ENCODE measurements around the gene FANCC. TPM values are rescaled to one million over a fixed set of nuclear protein-coding genes. Genes with fewer than 3 reads are reported as not detected.

The FANCC gene
- total RNA-seq, 2 experiments from 2014 or later, result 12.3 to 12.5 TPM

- Mint-ChIP-seq H3K4me1 (peaks cover 36% of the 10 kb centered on the region), H3K27me3 (no peaks in the 10 kb centered on the region), H3K27ac (peak overlapping the region; percentile 9), H3K4me3 (no peak overlapping the region), H3K36me3 (ENCODE audit: low read depth) (no peaks in the 10 kb centered on the region), H3K9me3 (no peaks in the 10 kb centered on the region)
- POLR2A ChIA-PET, result no interaction called here
- no peak for DNase-seq
- CTCF ChIA-PET, result interaction anchor here (1.0 to 2.0 kb wide), 2 partner anchors 87 to 139 kb away, joined by 3 to 4 read pairs; no protein-coding TSS in a partner anchor
Measured at GRCh38 chr9:95266649-95267048, 50.9 kb downstream of the FANCC start.

- CTCF ChIA-PET, result interaction anchor here (1.0 to 2.0 kb wide), 2 partner anchors 86 to 138 kb away, joined by 3 to 4 read pairs; no protein-coding TSS in a partner anchor
- H3K36me3 Mint-ChIP-seq (ENCODE audit: low read depth), result no peaks in the 10 kb centered on the region
- POLR2A ChIA-PET, result no interaction called here
- H3K27me3 Mint-ChIP-seq, result no peaks in the 10 kb centered on the region
- DNase-seq, result no peak
- H3K4me1 Mint-ChIP-seq, result peaks cover 36% of the 10 kb centered on the region
- H3K27ac Mint-ChIP-seq, result no peak overlapping the region
- H3K9me3 Mint-ChIP-seq, result no peaks in the 10 kb centered on the region
- H3K4me3 Mint-ChIP-seq, result no peak overlapping the region
Measured at GRCh38 chr9:95265960-95266359, 51.5 kb downstream of the FANCC start.

GRCh38 chr9:95264954-95265615 is 52.4 kb downstream of the FANCC start:
- Mint-ChIP-seq H3K27ac (no peak overlapping the region), H3K4me3 (no peak overlapping the region), H3K4me1 (peaks cover 36% of the 10 kb centered on the region), H3K36me3 (ENCODE audit: low read depth) (no peaks in the 10 kb centered on the region), H3K27me3 (no peaks in the 10 kb centered on the region), H3K9me3 (no peaks in the 10 kb centered on the region)
- no peak for DNase-seq
- ChIA-PET CTCF (interaction anchor here (1.2 to 2.0 kb wide), 2 partner anchors 85 to 134 kb away, joined by 3 to 4 read pairs; no protein-coding TSS in a partner anchor), POLR2A (no interaction called here)

GRCh38 chr9:95261890-95262289 is 55.6 kb downstream of the FANCC start:
- DNase-seq, result no peak
- Mint-ChIP-seq H3K4me1 (peaks cover 25% of the 10 kb centered on the region), H3K27me3 (peaks cover 2% of the 10 kb centered on the region), H3K36me3 (ENCODE audit: low read depth) (no peaks in the 10 kb centered on the region), H3K27ac (no peak overlapping the region), H3K4me3 (no peak overlapping the region), H3K9me3 (peaks cover 3% of the 10 kb centered on the region)
- ChIA-PET CTCF (no interaction called here), POLR2A (no interaction called here)

- H3K27me3 Mint-ChIP-seq, result no peaks in the 10 kb centered on the region
- no peaks in the 10 kb centered on the region for H3K9me3 Mint-ChIP-seq
- H3K4me3 Mint-ChIP-seq, result no peak overlapping the region
- no peaks in the 10 kb centered on the region for H3K4me1 Mint-ChIP-seq
- H3K27ac Mint-ChIP-seq, result no peak overlapping the region
- ChIA-PET CTCF (no interaction called here), POLR2A (no interaction called here)
- H3K36me3 Mint-ChIP-seq (ENCODE audit: low read depth), result peaks cover 13% of the 10 kb centered on the region
- no peak for DNase-seq
Measured at GRCh38 chr9:95250462-95251221, 66.9 kb downstream of the FANCC start.

GRCh38 chr9:95249986-95250385 is 67.5 kb downstream of the FANCC start:
- Mint-ChIP-seq H3K27ac (no peak overlapping the region), H3K27me3 (no peaks in the 10 kb centered on the region), H3K36me3 (ENCODE audit: low read depth) (peaks cover 14% of the 10 kb centered on the region), H3K4me3 (no peak overlapping the region), H3K4me1 (no peaks in the 10 kb centered on the region), H3K9me3 (no peaks in the 10 kb centered on the region)
- ChIA-PET CTCF (no interaction called here), POLR2A (no interaction called here)
- no peak for DNase-seq

- no peak overlapping the region for H3K27ac Mint-ChIP-seq
- no peak for DNase-seq
- no peaks in the 10 kb centered on the region for H3K9me3 Mint-ChIP-seq
- no peaks in the 10 kb centered on the region for H3K27me3 Mint-ChIP-seq
- ChIA-PET POLR2A (no interaction called here), CTCF (no interaction called here)
- no peak overlapping the region for H3K4me3 Mint-ChIP-seq
- no peaks in the 10 kb centered on the region for H3K4me1 Mint-ChIP-seq
- H3K36me3 Mint-ChIP-seq (ENCODE audit: low read depth), result peaks cover 14% of the 10 kb centered on the region
Measured at GRCh38 chr9:95246547-95246946, 71.0 kb downstream of the FANCC start.

GRCh38 chr9:95242613-95243012 is 74.9 kb downstream of the FANCC start:
- H3K9me3 Mint-ChIP-seq, result no peaks in the 10 kb centered on the region
- no peaks in the 10 kb centered on the region for H3K27me3 Mint-ChIP-seq
- no peak for DNase-seq
- CTCF ChIA-PET, result no interaction called here
- H3K36me3 Mint-ChIP-seq (ENCODE audit: low read depth), result peaks cover 18% of the 10 kb centered on the region
- H3K4me1 Mint-ChIP-seq, result no peaks in the 10 kb centered on the region
- H3K4me3 Mint-ChIP-seq, result no peak overlapping the region
- no peak overlapping the region for H3K27ac Mint-ChIP-seq
- POLR2A ChIA-PET, result no interaction called here

- Mint-ChIP-seq H3K36me3 (ENCODE audit: low read depth) (peaks cover 13% of the 10 kb centered on the region), H3K27ac (no peak overlapping the region)
Measured at GRCh38 chr9:95239071-95239470, 78.4 kb downstream of the FANCC start.

GRCh38 chr9:95237336-95237735 is 80.2 kb downstream of the FANCC start:
- Mint-ChIP-seq H3K36me3 (ENCODE audit: low read depth) (peaks cover 19% of the 10 kb centered on the region), H3K9me3 (peaks cover 2% of the 10 kb centered on the region), H3K27me3 (no peaks in the 10 kb centered on the region), H3K4me3 (no peak overlapping the region), H3K4me1 (no peaks in the 10 kb centered on the region), H3K27ac (no peak overlapping the region)
- no peak for DNase-seq
- POLR2A ChIA-PET, result no interaction called here
- CTCF ChIA-PET, result no interaction called here

More at GRCh38 chr9:95239071-95239470, 78.4 kb downstream of the FANCC start:
- Mint-ChIP-seq H3K27me3 (no peaks in the 10 kb centered on the region), H3K4me3 (no peak overlapping the region), H3K9me3 (no peaks in the 10 kb centered on the region), H3K4me1 (no peaks in the 10 kb centered on the region)
- DNase-seq, result no peak
- POLR2A ChIA-PET, result no interaction called here
- CTCF ChIA-PET, result no interaction called here

- H3K4me1 Mint-ChIP-seq, result peaks cover 4% of the 10 kb centered on the region
- peaks cover 26% of the 10 kb centered on the region for H3K36me3 Mint-ChIP-seq (ENCODE audit: low read depth)
- peaks cover 8% of the 10 kb centered on the region for H3K9me3 Mint-ChIP-seq
- H3K4me3 Mint-ChIP-seq, result no peak overlapping the region
- ChIA-PET CTCF (no interaction called here), POLR2A (no interaction called here)
- no peak for DNase-seq
- H3K27me3 Mint-ChIP-seq, result no peaks in the 10 kb centered on the region
- no peak overlapping the region for H3K27ac Mint-ChIP-seq
Measured at GRCh38 chr9:95230046-95230445, 87.5 kb downstream of the FANCC start.

- CTCF ChIA-PET, result no interaction called here
- Mint-ChIP-seq H3K27ac (no peak overlapping the region), H3K36me3 (ENCODE audit: low read depth) (peaks cover 19% of the 10 kb centered on the region), H3K9me3 (peaks cover 8% of the 10 kb centered on the region), H3K4me1 (peaks cover 4% of the 10 kb centered on the region), H3K27me3 (no peaks in the 10 kb centered on the region), H3K4me3 (no peak overlapping the region)
- DNase-seq, result no peak
- POLR2A ChIA-PET, result no interaction called here
Measured at GRCh38 chr9:95229230-95229915, 88.1 kb downstream of the FANCC start.

- Mint-ChIP-seq H3K4me3 (no peak overlapping the region), H3K4me1 (peaks cover 4% of the 10 kb centered on the region), H3K9me3 (peaks cover 6% of the 10 kb centered on the region), H3K36me3 (ENCODE audit: low read depth) (peaks cover 13% of the 10 kb centered on the region), H3K27me3 (no peaks in the 10 kb centered on the region), H3K27ac (no peak overlapping the region)
- ChIA-PET CTCF (no interaction called here), POLR2A (no interaction called here)
- DNase-seq, result no peak
Measured at GRCh38 chr9:95226921-95227320, 90.6 kb downstream of the FANCC start.
